GM18517 (cell line): ENCODE measurements around the gene ITGB3.
"Not testable (repeated sequence)": the region's sequence is repeated elsewhere in the genome, so short reads cannot be mapped to it uniquely, and the experiment has no call there.

Experiments
- ATAC-seq: cut with Tn5 transposase; IDR thresholded peaks from one replicate; pipeline ENCODE4 v1.9.1; 2021; ENCODE audit warnings: mild to moderate bottlenecking, moderate library complexity; ENCODE audit not compliant: unreplicated experiment

ITGB3 gene

GRCh38 chr17:47222047-47222446 is 31.6 kb upstream of the ITGB3 start:
- no peak for ATAC-seq

- no peak for ATAC-seq
These were observed 30.6 kb upstream of the ITGB3 start for GRCh38 chr17:47223007-47223406.

DNA sequence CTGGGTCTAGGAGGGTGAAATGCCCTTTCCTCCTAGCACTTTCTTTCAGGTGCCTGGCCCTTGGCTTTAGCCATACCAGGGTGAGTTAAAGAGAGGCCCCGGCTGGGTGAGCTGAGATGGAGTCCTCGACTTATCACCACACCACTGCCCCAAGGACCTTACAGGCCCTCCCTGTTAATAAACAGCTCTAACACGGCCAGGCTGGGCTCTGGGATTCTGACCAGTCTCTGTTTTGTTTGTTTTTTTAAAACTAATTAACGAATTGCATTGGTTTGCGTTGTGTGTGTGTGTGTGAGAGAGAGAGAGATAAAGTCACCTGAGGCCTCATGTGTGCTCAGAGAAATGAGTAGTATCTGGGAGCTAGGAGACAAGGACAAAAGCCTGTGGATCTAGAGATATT is 30.2 kb upstream of the ITGB3 start:
- no peak for ATAC-seq

DNA sequence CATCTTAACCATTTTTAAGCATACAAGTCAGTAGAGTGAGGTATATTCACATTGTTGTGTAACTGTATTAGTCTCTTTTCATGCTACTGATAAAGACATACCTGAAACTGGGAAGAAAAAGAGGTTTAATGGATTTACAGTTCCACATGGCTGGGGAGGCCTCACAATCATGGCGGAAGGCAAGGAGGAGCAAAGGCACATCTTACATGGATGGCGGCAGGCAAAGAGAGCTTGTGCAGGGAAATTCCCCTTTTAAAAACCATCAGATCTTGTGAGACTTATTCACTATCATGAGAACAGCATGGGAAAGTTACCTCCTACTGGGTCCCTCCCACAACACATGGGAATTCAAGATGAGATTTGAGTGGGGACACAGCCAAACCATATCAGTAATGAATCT is 29.6 kb upstream of the ITGB3 start:
- not testable (repeated sequence) for ATAC-seq

DNA sequence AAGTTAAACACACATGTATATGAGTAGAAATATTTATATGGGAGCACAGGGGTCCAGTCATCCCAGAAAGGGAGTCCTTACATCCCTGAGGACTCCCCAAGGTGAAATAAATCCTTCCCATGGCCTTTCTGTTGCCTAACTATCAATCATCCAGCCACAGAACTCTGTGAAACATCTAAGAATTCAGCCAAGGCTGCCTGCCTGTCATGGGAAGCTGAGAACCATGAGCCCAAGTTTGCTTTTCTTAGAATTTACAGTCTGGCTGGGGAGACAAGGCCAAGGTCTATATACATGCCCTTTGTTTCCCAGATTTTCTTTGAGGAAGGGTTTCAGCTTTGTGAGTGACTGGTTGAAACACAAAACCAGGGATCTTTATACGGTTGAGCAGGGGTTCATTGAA is 28.7 kb upstream of the ITGB3 start:
- ATAC-seq, result no peak

DNA sequence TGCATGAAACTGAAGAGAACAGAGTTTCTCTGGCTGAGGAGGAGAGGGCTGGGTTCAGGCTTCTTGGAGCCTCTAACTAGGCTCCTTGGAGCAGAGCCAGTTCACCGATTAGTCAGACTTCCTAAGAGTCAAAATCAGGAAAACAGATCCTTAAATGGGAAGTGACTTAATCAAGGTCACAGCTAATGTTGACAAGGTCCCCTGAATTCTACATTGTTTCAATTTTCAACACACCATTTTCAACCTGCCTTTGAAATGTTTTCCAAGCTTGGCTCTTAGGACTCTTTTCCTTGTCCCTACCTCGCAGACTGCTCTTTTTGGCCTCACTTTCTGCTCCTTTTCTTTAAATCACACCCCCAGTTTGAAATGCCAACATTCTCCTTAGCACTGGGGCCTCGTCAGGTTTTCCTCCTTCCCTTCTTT is 28.2 kb upstream of the ITGB3 start:
- no peak for ATAC-seq

DNA sequence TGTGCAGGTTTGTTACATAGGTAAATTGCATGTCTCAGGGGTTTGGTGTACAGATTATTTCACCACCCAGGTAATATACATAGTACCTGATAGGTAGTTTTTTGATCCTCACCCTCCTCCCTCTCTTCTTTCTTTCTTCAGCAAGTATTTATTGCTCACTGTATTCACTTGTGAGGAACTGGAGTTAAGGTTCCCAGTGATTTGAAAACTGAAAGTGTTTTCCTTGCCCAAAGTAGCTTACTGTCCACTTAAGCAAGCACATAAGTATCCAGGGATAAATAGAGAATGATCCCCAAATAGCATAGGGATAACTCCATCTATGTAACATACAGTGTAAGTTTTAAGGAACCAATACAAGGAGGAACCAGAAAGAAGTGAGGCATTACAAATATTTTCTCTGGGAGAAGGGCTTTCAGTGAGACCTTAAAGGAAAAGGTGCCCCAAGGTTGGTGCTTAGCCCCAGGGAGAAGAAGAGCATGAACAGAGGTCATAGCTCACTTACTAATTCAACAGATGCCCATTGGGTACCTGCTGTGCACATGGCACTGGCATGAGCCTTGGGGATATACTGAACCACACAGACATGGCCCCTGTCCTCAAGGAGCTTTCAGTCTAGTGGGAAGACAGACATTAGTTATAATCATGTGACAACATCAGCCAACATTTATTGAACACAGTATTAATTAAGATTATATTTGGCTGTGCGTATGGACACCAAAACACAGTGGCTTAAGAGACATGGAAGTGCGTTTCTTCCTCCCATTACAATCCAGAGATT is 27.5 kb upstream of the ITGB3 start:
- no peak for ATAC-seq

- ATAC-seq, result no peak
These were observed 25.8 kb upstream of the ITGB3 start for GRCh38 chr17:47227862-47228261.

- ATAC-seq, result no peak
These were observed 23.8 kb upstream of the ITGB3 start for GRCh38 chr17:47229535-47230443.

DNA sequence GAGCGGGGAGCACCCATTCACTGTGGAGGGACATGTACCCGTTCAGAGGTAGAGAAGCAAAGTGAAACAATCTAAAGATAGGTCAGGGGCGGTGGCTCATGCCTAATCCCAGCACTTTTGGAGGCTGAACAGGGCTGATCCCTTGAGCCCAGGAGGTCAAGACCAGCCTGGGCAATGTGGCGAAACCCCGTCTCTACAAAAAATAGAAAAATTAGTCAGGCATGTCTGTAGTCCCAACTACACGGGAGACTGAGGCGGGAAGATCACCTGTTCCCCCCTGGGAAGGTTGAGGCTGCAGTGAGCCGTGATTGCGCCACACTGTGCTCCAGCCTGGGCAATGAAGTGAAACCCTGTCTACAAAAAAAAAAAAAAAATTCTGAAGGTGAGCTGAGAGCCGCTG is 22.8 kb upstream of the ITGB3 start:
- ATAC-seq, result no peak

DNA sequence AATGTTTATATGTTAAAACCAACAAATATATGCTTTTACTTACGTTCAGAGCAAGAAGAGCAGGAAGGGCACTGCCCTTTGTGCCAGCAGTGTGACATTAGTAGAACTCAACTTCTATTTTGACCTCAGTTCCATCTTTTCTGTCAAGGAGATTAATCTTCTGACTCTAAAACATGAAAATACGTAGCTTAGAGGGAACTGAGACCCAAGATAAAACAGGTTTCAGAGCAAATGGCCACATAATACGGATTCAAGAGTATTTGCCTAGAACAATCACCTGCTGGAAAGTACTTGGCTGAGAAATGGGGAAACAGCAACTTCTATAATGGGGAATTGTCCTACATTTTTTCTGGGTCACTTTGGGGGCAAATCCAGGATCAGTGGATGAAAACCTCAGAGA is 22.3 kb upstream of the ITGB3 start:
- no peak for ATAC-seq

- no peak for ATAC-seq
These were observed 21.8 kb upstream of the ITGB3 start for GRCh38 chr17:47231866-47232265.

GRCh38 chr17:47232465-47232864 is 21.2 kb upstream of the ITGB3 start:
- ATAC-seq, result no peak

DNA sequence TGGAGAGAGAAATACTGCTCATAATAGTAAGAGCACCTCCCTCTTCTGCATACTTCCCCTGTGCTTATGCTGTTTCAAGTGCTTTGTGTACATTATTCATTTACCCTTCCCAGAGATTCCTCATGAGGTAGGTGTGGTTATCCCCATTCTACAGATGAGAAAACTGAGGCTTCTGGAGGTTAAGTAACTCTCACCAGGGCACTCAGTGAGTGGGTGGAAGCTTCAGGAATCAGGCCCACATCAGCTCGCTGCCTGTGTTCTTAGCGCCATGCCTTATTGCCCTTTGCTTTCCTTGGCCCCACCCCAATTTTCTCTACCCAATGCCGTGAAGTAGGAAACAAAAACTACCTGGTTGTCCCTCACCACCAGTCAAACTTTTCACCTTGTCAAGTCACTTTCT is 18.1 kb upstream of the ITGB3 start:
- ATAC-seq, result no peak

GRCh38 chr17:47235923-47236322 is 17.7 kb upstream of the ITGB3 start:
- no peak for ATAC-seq

- no peak for ATAC-seq
These were observed 15.8 kb upstream of the ITGB3 start for GRCh38 chr17:47237841-47238240.

GRCh38 chr17:47238321-47239010 is 15.2 kb upstream of the ITGB3 start:
- no peak for ATAC-seq

DNA sequence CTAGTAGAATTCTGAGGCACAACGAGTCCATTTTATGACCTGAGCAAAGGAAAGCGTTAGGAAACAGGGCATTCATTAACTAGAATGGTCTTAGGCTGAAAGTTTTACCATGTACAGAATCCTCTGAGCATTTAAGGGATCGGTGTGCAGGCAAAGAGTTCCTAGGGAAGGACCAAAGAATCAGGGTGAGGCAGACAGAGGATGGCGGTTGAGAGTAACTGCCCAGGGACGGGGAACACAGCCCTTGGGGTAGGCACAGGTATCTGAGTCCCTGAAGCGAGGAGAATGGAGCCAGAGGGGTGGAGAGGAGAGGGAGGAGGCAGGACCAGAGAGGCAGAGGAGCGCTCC is 14.0 kb upstream of the ITGB3 start:
- ATAC-seq, result no peak

DNA sequence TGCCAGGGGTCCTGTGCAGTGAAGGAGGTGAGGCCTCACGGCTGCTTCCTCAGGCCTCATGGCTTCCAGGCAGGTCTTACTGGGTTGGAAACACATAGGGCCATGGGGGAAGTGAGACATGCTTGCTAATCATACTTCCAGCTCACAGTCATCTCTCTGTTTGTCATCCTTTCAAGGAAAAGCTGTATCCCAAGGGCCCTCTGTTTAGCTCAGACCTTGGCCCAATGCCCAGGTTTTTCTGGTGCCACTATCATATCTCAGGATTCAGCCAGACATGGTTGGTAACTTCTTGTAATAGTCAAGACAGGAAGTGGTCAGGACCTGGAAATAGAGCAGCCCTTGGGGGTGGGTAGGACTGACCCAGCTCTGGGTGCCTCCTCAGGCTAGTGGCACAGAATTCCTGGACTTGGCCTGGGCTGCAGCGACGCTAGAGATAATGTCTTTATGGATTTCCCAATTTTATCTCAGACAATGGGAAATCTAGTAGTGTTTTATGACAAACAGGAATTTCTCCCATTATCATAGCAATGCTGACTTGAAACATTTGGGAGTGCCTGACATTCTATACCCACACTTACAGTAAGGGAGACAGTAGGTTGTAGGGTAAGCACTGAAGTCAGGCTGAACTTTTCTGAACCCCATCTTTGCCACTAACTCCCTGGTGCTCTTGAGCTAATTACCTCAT is 13.5 kb upstream of the ITGB3 start:
- ATAC-seq, result no peak

GRCh38 chr17:47240806-47241205 is 12.8 kb upstream of the ITGB3 start:
- no peak for ATAC-seq

- no peak for ATAC-seq
These were observed 11.0 kb upstream of the ITGB3 start for GRCh38 chr17:47242648-47243047.
